GM12801 (cell line): ENCODE measurements around the gene DYNLT3.

Experiments used
- TF ChIP-seq, protein P1 (sequence below): IDR thresholded peaks from one replicate; pipeline ENCODE4 v1.5.1; 2011; ENCODE audit warnings: control low read depth; ENCODE audit not compliant: insufficient read length; ENCODE audit errors: extremely low read depth

DYNLT3 gene

DNA sequence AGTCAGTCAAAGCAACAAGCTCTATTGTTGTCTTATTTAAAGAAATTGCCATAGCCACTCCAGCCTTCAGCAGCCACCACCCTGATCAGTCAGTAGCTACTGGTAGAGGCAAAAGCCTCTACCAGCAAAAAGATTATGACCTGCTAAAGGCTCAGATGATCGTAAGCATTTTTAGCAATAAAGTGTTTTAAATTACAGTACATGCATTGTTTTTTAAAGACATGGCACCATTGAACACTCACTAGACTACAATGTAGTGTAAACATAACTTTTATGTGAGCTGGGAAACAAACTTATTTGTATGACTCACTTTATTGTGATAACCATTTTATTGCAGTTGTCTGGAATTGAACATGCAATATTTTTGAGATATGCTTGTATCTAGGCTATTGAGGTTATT lies 32.3 kb upstream of the DYNLT3 start:
- TF ChIP-seq, protein P1, sequence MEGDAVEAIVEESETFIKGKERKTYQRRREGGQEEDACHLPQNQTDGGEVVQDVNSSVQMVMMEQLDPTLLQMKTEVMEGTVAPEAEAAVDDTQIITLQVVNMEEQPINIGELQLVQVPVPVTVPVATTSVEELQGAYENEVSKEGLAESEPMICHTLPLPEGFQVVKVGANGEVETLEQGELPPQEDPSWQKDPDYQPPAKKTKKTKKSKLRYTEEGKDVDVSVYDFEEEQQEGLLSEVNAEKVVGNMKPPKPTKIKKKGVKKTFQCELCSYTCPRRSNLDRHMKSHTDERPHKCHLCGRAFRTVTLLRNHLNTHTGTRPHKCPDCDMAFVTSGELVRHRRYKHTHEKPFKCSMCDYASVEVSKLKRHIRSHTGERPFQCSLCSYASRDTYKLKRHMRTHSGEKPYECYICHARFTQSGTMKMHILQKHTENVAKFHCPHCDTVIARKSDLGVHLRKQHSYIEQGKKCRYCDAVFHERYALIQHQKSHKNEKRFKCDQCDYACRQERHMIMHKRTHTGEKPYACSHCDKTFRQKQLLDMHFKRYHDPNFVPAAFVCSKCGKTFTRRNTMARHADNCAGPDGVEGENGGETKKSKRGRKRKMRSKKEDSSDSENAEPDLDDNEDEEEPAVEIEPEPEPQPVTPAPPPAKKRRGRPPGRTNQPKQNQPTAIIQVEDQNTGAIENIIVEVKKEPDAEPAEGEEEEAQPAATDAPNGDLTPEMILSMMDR: no peak

DNA sequence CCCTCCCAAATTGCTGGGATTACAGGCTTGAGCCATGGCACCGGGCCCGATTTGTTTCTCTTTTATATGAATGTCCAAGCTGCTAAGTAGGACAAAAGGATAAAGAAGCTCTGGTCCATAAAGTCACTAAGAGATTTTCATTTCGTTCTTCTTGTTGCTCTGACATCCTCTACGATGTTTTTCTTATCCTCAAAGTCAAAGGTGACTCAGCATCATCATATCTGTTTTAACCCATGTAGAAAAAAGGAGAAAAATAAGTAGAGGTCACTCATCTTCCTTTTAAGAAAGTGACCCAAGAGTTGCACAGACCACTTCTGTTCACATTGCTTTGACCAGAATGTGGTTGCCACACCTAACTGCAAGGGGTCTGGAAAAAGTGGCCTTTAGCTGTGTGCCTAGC lies 29.3 kb upstream of the DYNLT3 start:
- TF ChIP-seq, protein P1: no peak

DNA sequence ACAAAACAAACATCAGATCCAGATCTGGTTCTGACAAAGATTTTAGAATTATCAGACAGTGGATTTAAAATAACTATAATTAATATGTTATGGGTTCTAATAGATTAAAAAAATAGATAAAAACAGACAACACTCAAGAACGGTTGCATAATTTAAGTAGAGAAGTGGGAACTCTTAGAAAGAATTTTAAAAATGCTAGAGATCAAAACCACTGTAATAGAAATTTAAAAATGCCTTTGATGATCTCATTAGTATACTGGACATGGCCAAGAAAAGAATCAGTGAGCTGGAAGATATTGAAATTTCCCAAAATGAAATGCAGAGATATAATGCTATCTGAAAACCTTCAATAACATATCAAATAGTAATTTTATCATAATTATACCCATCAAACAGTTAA lies 28.3 kb upstream of the DYNLT3 start:
- TF ChIP-seq, protein P1: no peak

DNA sequence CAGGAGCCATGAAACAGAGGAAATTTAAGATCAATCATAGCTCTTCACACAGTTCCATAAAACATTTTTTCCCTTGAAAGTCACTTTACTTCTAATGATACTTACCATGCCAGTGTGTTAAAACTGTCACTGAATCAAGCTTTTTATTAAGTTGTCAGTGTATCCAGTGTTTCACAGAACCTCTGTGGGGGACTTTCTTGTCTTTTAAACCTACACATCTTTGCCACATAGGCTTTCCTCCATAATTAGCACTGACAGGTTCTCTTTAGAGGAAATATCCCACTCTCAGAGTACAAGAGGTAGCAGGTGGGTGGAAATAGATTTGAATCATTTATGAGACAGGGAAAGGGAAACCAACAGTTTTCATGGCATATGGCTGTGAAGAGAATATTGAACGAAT lies 25.8 kb upstream of the DYNLT3 start:
- TF ChIP-seq, protein P1: no peak

DNA sequence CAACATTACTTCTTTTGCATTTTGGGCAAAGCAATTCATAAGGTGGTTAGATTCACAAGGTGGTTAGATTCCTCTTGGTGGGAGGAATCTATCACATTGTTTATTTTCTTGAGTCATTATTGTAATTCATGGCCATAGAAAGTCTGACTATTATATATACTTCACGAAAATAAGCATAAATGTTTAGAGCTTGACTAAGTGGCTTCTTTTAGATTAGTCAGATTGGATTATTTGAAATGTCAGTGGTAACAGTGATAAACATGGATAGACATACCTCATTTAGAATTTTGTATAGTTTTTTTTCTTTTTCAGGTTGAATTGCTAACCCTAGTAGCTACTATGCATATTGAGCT lies 24.9 kb upstream of the DYNLT3 start:
- TF ChIP-seq, protein P1: no peak

DNA sequence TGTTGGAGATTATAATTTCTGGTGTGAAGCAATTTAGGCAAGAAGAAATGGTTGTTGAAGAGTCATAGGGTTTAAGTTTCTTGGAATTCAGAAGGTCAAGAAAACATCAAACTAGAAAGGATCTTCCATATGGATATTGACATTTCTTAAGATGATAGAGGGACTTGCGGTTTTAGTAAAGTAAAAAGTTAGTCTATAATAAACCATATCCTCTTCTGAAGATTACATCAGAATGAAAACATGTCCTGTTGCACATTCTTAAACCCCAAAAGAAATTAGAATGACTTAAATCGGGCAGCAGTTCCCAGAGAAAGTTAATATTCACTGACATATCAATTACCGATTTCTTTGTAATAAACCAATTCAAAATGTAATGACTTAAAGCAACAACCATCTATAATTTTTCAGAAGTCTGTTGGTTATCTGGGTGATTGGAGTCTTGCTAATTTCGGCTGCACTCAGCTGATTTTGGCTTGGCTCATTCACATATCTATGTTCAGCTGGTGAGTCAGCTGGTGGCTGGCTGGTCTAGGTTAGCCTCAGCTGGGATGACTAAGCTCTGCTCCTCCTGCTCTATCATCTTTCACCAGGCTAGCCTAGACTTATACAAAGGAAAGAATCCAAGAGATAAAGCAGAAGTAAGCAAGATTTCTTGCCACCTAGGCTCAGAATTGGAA lies 24.4 kb upstream of the DYNLT3 start:
- TF ChIP-seq, protein P1: no peak

DNA sequence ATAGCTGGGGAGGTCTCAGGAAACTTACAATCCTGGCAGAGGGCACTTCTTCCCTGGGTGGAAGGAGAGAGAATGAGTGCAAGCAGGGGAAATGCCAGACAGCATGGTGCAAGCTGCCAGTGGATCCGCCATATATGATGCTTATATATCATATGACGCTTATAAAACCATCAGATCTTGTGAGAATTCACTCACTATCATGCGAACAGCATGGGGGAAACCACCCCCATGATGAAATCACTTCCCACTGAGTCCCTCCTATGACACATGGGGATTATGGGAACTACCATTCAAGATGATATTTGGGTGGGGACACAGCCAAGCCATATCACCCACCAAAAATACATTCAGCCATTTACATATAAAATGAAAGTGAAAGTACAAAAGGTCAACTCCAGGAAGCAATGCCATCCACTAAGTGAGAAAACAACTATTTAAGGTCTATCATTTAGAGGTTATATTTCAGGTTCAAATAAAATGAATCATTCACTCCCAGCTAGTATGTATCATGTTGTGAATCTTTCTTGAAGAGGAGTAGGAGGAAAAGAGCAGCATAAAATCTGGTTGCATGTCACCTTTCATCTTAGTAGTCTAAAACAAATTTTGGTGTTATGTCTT lies 20.3 kb upstream of the DYNLT3 start:
- TF ChIP-seq, protein P1: no peak
